ENCODE measurements around the gene BLM. TPM values are rescaled to one million over a fixed set of nuclear protein-coding genes. Genes with fewer than 3 reads are reported as not detected.
A peak's percentile ranks its signal among the peaks of the same experiment; 100 is the strongest.
"Not testable (repeated sequence)": the region's sequence is repeated elsewhere in the genome, so short reads cannot be mapped to it uniquely, and the experiment has no call there.

BLM gene
- total RNA-seq, 2 donors from 2014 or later = 71.9 to 79.6 TPM

- ATAC-seq (no peak), DNase-seq (ENCODE audit: low spot score in 2 of 2) (no peak)
- H3K36me3 Mint-ChIP-seq = peaks cover 0 to 46% of the 10 kb centered on the region in 2 donors
- peak overlapping the region; percentile 29 to 86 for H3K27ac Mint-ChIP-seq
- no peaks in the 10 kb centered on the region for H3K9me3 Mint-ChIP-seq
Measured at GRCh38 chr15:90817117-90818057, 100.2 kb downstream of the BLM start.

DNA sequence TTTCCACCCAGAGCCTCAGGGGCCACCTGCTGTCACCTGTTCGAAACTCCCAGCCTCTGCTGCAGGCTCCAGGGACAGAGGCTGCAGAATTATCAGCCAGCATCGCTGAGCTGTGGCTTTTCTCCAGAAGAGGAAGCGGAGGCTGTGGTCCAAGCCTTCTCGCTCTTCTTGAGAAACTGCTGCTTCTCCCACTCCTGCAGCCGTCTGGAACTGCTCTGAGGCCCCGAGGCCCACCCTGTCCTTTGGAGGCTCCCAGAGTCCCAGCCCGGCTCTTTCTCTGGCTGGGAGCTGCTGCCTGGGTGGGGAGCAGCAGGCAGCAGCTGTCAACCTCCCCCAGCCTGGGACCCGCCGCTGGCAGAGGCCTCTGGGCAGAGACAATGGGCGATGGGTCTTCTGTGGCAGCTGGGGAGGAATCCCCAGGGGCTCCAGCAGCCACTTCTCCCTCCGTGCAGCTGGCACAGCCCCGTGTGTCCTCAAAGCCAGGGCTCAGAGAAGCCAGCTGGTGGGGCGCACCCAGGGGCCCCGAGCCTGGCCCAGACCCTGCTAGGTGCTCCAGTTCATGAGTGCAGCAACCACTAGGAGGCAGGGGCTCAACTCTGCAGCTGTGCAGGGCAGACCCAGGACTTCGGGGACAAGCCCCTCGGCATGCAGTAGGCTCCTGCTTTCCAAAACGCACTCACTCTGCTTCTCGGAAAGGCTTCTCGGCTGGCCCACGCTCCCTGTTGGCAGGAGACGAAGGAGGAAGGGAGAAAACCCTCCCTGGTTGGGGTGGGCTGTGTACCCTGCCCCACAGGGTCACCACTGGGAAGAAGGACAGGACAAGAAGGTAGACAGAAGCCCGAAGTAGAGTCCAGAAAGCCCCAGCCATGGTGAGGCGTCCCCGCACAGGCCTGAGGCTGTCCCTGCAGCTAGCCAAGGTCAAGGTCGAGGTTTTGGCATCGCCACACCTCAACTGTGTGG is 101.4 kb downstream of the BLM start:
- ATAC-seq (peak; percentile 32 to 50), DNase-seq (ENCODE audit: low spot score in 2 of 2) (no peak)
- Mint-ChIP-seq H3K36me3 (peaks cover 0 to 39% of the 10 kb centered on the region in 2 donors), H3K9me3 (no peaks in the 10 kb centered on the region), H3K27ac (peak overlapping the region; percentile 86 to 94)

DNA sequence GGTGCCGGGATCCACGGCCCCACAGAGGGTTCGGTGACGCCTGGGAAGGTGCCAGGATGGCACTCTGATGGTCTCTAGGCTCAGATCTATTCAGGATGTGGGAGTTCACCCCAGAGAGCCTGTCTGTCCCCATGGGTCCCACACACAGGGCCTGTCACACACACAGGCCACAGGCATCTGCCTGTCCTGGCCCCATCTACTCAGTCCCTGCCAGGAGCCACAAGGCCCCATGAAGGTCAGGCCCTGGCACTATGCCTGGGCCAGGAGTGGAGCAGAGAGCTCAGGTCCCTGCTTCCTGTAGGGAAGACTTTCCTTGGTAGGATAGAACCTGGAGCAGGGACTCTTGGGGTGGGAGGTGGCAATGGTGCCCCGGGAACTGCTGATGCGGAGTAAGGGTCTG is 102.2 kb downstream of the BLM start:
- Mint-ChIP-seq H3K27ac (peak overlapping the region in 1 of 2 donors; percentile 86), H3K36me3 (peaks cover 0 to 33% of the 10 kb centered on the region in 2 donors), H3K9me3 (no peaks in the 10 kb centered on the region)
- ATAC-seq (peak in 1 of 2 donors; percentile 49), DNase-seq (ENCODE audit: low spot score in 2 of 2) (no peak)

DNA sequence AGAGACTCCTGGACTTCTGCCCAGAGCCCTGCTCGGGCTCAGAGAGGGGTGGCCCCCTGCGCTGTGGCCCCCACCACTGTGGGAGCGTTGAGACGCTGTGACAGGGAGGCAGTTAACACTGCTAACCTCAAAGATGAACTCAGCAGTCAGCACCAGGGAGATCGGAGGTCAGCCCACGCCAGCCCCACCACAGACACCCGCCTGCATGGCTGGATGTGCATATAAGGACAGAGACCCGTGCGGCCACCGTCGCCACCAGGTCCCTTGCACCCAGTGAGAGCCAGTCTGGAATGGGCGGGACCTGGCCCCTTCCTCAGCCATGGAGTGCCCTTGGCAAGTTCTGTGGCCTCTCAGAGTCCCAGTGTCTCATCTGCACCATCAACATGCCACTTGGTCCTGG is 102.7 kb downstream of the BLM start:
- H3K9me3 Mint-ChIP-seq = no peaks in the 10 kb centered on the region
- peak in 1 of 2 donors; percentile 53 for ATAC-seq
- peaks cover 0 to 33% of the 10 kb centered on the region in 2 donors for H3K36me3 Mint-ChIP-seq
- peak overlapping the region in 1 of 2 donors; percentile 86 for H3K27ac Mint-ChIP-seq
- no peak for DNase-seq (ENCODE audit: low spot score in 2 of 2)

- Mint-ChIP-seq H3K36me3 (peaks cover 0 to 29% of the 10 kb centered on the region in 2 donors), H3K27ac (peak overlapping the region in 1 of 2 donors; percentile 86), H3K9me3 (no peaks in the 10 kb centered on the region)
- no peak for DNase-seq (ENCODE audit: low spot score in 2 of 2)
- no peak for ATAC-seq
Measured at GRCh38 chr15:90820481-90820880, 103.3 kb downstream of the BLM start.

- Mint-ChIP-seq H3K27ac (peak overlapping the region in 1 of 2 donors; percentile 87), H3K36me3 (peaks cover 6 to 37% of the 10 kb centered on the region in 2 donors), H3K9me3 (peaks cover 3 to 7% of the 10 kb centered on the region in 2 donors)
- ATAC-seq (no peak), DNase-seq (ENCODE audit: low spot score in 2 of 2) (no peak)
Measured at GRCh38 chr15:90822204-90822955, 105.2 kb downstream of the BLM start.

DNA sequence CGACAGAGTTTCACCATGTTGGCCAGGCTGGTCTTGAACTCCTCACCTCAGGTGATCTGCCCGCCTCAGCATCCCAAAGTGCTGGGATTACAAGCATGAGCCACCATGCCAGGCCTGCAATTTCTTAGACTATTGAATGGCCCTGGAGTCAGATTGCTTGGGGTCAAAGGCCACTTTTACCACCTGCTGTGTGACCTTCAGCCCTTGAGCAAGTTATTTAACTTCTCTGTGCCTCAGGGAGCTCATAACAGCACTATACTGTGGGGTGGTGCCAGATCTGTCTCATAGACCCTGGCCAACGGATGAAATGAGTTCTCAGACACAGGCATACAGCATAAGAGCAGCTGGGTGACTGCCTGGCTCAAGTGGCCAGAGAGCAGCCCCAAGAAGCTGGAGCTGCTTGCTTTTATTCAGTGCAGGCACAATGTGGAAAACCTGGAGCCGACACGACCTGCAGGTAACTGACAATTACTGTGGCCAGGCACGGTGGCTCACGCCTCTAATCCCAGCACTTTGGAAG is 106.4 kb downstream of the BLM start:
- ATAC-seq = no peak
- H3K9me3 Mint-ChIP-seq = peaks cover 3 to 7% of the 10 kb centered on the region in 2 donors
- no peak for DNase-seq (ENCODE audit: low spot score in 2 of 2)
- H3K27ac Mint-ChIP-seq = no peak overlapping the region
- peaks cover 16 to 47% of the 10 kb centered on the region in 2 donors for H3K36me3 Mint-ChIP-seq

DNA sequence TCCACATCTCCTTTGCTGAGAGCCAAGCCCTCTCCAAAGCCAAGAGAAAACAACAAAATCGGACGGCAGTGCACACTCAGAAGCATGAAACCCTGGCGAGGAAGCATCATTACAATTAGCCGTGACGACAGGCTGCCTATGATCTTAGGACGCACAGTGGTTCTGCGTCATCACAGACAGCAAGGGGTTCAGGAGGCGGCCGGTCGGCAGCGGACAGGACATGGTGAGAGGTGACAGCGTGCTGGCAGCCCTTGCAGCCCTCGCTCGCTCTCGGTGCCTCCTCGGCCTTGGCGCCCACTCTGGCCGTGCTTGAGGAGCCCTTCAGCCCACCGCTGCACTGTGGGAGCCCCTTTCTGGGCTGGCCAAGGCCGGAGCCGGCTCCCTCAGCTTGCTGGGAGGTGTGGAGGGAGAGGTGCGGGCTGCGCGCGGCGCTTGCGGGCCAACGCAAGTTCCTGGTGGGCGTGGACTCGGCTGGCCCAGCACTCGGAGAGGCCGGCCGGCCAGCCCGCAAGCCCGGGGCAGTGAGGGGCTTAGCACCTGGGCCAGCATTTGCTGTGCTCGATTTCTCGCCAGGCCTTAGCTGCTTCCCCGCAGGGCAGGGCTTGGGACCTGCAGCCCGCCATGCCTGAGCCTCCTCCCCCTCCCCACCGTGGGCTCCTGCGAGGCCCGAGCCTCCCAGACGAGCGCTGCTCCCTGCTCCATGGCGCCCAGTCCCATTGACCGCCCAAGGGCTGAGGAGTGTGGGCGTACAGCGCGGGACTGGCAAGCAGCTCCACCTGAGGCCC is 108.2 kb downstream of the BLM start:
- peak overlapping the region in 1 of 2 donors; percentile 91 for H3K27ac Mint-ChIP-seq
- not testable (repeated sequence) for ATAC-seq; H3K9me3 Mint-ChIP-seq; DNase-seq (ENCODE audit: low spot score in 2 of 2)
- peaks cover 16 to 47% of the 10 kb centered on the region in 2 donors for H3K36me3 Mint-ChIP-seq

DNA sequence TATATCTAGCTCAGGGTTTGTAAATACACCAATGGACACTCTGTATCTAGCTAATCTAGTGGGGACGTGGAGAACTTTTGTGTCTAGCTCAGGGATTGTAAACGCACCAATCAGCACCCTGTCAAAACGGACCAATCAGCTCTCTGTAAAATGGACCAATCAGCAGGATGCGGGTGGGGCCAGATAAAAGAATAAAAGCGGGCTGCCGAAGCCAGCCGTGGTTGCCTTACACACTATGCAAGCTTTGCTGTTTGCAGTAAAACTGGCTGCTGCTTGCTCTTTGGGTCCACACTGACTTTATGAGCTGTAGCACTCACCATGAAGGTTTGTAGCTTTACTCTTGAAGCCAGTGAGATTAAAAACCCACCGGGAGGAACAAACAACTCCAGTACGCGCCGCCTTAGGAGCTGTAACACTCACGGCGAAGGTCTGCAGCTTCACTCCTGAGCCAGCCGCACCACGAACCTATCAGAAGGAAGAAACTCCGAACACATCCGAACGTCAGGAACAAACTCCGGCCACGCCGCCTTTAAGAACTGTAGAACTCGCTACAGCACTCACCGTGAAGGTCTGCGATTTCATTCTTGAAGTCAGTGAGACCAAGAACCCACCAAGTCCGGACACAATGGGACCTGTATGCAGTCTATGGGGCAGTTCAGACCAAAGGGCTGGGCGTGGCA is 109.2 kb downstream of the BLM start:
- Mint-ChIP-seq H3K27ac (peak overlapping the region in 1 of 2 donors; percentile 72), H3K36me3 (peaks cover 16 to 54% of the 10 kb centered on the region in 2 donors)
- ATAC-seq, H3K9me3 Mint-ChIP-seq: not testable (repeated sequence)
- peak in 1 of 2 donors; percentile 47 for DNase-seq (ENCODE audit: low spot score in 2 of 2)

- H3K27ac Mint-ChIP-seq = peak overlapping the region in 1 of 2 donors; percentile 84
Measured at GRCh38 chr15:90826886-90827435, 109.8 kb downstream of the BLM start.

DNA sequence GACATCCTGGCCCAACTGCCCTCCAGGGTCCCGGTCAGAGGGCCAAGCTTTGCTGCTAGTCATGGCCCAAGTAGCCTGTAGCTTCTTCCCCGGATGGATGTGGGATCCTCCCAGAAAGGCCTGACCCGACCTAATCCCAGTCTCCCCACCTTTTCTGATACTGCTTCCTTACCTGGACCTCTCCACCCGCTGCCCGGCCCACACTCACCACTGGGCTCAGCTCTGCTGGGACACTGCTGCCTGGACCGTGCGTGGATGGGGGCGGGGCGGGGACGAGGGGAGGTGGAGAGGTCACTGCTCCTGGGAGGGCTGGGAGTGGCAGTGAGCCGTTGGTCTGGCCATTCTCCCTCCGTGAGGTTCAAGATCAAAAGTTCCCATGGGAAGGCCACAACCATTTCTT is 111.0 kb downstream of the BLM start:
- DNase-seq (ENCODE audit: low spot score in 2 of 2) = peak in 1 of 2 donors; percentile 54
- H3K27ac Mint-ChIP-seq = peak overlapping the region; percentile 79 to 84

More at GRCh38 chr15:90826886-90827435, 109.8 kb downstream of the BLM start:
- peaks cover 3 to 7% of the 10 kb centered on the region in 2 donors for H3K9me3 Mint-ChIP-seq
- H3K36me3 Mint-ChIP-seq = peaks cover 16 to 51% of the 10 kb centered on the region in 2 donors
- DNase-seq (ENCODE audit: low spot score in 2 of 2) (no peak), ATAC-seq (no peak)

DNA sequence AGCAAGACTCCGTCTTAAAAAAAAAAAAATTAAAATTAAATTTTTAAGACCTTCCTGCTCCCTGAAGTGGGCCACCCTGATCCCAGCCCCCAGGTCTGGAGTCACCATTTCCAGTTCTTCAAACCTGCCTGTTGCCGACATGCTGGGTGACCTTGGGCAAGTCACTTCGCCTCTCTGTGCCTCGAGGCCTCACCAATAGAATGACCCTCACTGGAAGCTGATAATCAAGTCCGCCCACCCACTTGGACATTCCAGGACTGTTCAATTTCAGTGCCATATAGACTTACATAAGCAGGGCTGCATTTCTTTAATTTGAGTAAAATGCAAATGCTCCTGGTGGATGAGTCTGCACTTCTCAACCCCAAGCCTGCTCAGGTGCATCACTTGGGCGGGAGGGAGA is 112.0 kb downstream of the BLM start:
- peaks cover 16 to 55% of the 10 kb centered on the region in 2 donors for H3K36me3 Mint-ChIP-seq
- ATAC-seq = no peak
- peaks cover 3 to 7% of the 10 kb centered on the region in 2 donors for H3K9me3 Mint-ChIP-seq
- DNase-seq (ENCODE audit: low spot score in 2 of 2) = no peak
- peak overlapping the region; percentile 98 to 100 for H3K27ac Mint-ChIP-seq

More for the DNA sequence above, 111.0 kb downstream of the BLM start:
- peaks cover 3 to 7% of the 10 kb centered on the region in 2 donors for H3K9me3 Mint-ChIP-seq
- H3K36me3 Mint-ChIP-seq = peaks cover 16 to 54% of the 10 kb centered on the region in 2 donors
- no peak for ATAC-seq

- peak; percentile 87 to 89 for ATAC-seq
- Mint-ChIP-seq H3K9me3 (peaks cover 3 to 7% of the 10 kb centered on the region in 2 donors), H3K36me3 (peaks cover 16 to 49% of the 10 kb centered on the region in 2 donors), H3K27ac (peak overlapping the region; percentile 98 to 100)
- DNase-seq (ENCODE audit: low spot score in 2 of 2) = peak; percentile 73 to 88
Measured at GRCh38 chr15:90829942-90830440, 112.8 kb downstream of the BLM start.

DNA sequence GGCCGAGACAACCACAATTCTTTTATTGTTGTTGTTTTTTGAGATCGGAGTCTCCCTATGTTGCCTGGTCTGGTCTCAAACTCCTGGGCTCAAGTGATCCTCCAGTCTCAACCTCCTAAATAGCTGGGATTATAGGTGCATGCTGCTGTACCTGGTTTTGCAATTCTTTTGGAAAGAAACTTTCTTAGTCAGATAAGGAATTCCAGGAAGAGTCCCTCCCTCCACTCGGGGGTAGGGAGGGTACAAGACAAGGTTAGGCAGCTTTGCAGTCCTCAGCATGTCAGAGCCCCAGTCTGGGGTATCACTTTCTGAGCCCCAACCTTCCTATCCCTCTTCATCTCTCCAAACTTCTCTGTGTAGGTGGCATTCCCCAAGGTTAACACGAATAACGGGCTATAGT is 117.5 kb downstream of the BLM start:
- DNase-seq (ENCODE audit: low spot score in 2 of 2) (no peak), ATAC-seq (no peak)
- Mint-ChIP-seq H3K9me3 (no peaks in the 10 kb centered on the region), H3K27ac (peak overlapping the region in 1 of 2 donors; percentile 99), H3K36me3 (peaks cover 8 to 35% of the 10 kb centered on the region in 2 donors)

All from activated naive CD4-positive, alpha-beta T cell treated with anti-CD3 and anti-CD28 coated beads, Interleukin-2, amount 50 U/mL, for 72 hours (primary cell).